ENCODE data around the gene MIB2.
"Not testable (repeated sequence)": the region's sequence is repeated elsewhere in the genome, so short reads cannot be mapped to it uniquely, and the experiment has no call there.

The MIB2 gene

DNA sequence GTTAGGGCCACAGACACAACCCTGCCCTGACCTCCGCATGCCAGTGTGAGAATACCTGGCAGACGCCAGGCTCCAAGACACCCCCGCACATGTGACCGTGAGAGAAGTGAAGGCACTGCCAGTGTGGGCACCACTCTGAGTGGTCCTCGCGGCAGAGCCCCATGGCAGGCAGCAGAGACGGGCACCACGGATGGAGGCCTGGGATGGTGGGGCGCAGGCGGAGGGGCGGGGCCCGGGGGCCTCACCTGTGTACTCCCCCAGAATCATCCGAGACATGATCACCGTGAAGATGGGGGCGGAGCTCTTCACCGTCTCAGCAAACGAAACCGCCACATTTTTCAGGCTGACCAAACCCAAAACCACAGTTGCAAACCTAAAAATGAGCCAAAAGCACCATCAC is 59.9 kb downstream of the MIB2 start:
- not testable (repeated sequence) for H3K27me3 ChIP-seq (ENCODE audit: control insufficient read depth, insufficient read depth, low read length); H3K36me3 ChIP-seq (ENCODE audit: control insufficient read depth, insufficient read depth, low read length); H3K9me3 ChIP-seq (ENCODE audit: control insufficient read depth, insufficient read depth, low read length); H3K27ac ChIP-seq (ENCODE audit: low read length); H3K4me1 ChIP-seq (ENCODE audit: control insufficient read depth, insufficient read depth, low read length); H3K4me3 ChIP-seq (ENCODE audit: low read length); DNase-seq (ENCODE audit: low read depth, low spot score)
- WGBS (ENCODE audit: insufficient coverage, insufficient read length): no CpG with 5 or more reads among the region's 18 CpGs

DNA sequence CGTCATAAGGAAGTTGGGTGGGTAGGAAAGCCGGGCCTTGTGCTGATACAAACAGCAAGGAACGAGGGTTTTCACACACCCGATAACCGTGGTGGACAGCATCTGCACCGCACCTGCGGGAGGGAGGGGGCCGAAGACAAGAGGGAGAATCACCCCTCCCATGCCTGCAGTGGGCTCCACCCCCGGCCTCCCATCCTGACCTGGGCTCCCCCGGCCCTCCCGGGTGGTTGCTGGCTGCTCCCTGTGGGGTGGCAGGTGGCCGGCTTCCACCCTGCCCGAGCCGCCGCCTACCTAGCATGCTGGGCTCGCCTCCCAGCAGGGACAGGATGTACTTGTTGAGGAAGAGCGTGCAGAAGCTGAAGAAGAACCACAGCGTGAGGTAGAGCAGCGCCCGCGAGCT is 60.8 kb downstream of the MIB2 start:
- not testable (repeated sequence) for H3K9me3 ChIP-seq (ENCODE audit: control insufficient read depth, insufficient read depth, low read length); H3K27me3 ChIP-seq (ENCODE audit: control insufficient read depth, insufficient read depth, low read length); H3K4me3 ChIP-seq (ENCODE audit: low read length); H3K4me1 ChIP-seq (ENCODE audit: control insufficient read depth, insufficient read depth, low read length); DNase-seq (ENCODE audit: low read depth, low spot score); H3K27ac ChIP-seq (ENCODE audit: low read length); H3K36me3 ChIP-seq (ENCODE audit: control insufficient read depth, insufficient read depth, low read length)
- no CpG with 5 or more reads among the region's 21 CpGs for WGBS (ENCODE audit: insufficient coverage, insufficient read length)

DNA sequence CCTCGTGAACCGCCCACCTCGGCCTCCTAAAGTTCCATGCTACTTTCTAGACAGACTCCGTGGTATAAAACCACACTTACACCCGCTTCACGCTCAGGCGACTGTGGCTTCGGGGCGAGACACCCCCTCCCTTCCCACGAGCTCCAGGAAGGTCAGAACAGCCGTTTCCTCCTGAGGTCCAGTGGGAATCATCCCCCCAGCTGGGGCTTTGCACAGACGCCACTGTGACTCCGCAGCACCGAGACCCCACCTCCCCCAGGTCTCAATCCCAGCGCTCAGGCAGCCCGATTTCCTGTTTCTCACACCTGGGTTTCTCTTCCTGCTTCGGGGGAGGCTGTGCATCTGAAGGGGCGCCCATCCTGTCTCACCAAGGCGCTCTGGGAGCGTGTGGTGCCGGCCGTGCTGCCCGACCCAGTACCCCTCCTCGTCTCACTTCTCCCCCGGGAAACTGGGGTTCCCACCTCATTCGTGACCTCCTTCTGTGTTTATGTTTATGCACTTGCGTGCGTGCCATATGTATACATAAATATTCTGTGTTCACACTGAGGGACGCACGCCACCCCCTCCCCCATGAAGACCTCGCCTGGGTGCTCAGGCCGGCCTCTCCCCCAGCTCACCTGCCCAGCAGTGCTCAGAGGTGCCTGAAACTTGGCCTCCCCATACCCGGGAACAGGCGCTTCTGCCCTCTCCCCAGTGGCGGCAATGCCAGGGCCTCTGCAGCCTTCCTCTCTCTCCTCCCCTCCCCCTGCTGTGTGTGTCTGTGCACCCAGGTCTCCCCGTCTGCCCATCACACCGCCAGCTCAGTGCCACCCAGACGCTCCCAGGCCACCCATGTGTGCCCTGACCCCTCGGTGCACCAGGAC is 62.6 kb downstream of the MIB2 start:
- Histone ChIP-seq H3K27ac (ENCODE audit: low read length) (no peak overlapping the region), H3K27me3 (ENCODE audit: control insufficient read depth, insufficient read depth, low read length) (no peaks in the 10 kb centered on the region), H3K9me3 (ENCODE audit: control insufficient read depth, insufficient read depth, low read length) (no peaks in the 10 kb centered on the region), H3K4me1 (ENCODE audit: control insufficient read depth, insufficient read depth, low read length) (peaks cover 5% of the 10 kb centered on the region; the same call in 1 of the 2 replicates), H3K36me3 (ENCODE audit: control insufficient read depth, insufficient read depth, low read length) (no peaks in the 10 kb centered on the region; the same call in 1 of the 2 replicates), H3K4me3 (ENCODE audit: low read length) (no peak overlapping the region)
- DNase-seq (ENCODE audit: low read depth, low spot score): no peak
- no CpG with 5 or more reads among the region's 39 CpGs for WGBS (ENCODE audit: insufficient coverage, insufficient read length)

DNA sequence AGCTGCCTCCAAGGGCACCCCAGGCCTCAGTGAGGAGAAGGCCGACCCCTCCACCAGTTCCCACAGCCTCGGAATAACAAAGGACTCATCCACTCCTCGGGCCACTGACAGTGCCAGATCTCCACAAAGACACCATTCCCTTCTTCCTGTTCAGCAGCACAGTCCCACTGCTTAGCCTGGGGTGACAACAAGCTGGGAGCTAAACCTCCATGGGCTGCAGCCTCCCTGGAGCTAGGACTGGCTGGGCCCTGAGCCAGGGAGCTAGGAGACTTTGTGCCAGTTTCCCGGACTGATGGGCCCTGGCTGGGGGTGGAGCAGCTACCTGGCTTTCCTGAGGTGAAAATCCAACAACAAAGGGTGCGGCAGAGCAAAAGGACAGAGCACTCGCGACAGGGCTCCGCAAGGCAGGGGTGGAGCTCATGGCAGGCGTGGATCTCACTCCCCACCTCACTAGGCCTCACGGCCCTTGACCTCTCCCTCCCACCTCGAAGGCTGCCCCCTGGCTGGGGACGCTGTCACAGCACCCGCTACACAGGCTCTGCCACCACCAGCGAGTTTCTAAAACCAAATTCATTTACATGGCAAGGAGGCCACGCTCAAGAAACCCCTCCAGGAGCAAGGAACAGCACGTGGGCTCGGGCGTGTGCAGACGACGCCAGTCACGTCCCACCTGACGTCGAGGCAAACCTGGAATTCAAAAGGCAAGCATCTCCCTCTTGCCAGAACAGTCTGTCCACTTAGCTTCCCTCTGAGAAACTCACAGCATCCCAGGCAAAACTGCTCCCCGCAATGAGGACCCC is 63.5 kb downstream of the MIB2 start:
- Histone ChIP-seq H3K36me3 (ENCODE audit: control insufficient read depth, insufficient read depth, low read length) (no peaks in the 10 kb centered on the region; the same call in 1 of the 2 replicates), H3K4me3 (ENCODE audit: low read length) (no peak overlapping the region), H3K27ac (ENCODE audit: low read length) (no peak overlapping the region), H3K4me1 (ENCODE audit: control insufficient read depth, insufficient read depth, low read length) (peaks cover 6% of the 10 kb centered on the region; the same call in 1 of the 2 replicates), H3K27me3 (ENCODE audit: control insufficient read depth, insufficient read depth, low read length) (no peaks in the 10 kb centered on the region), H3K9me3 (ENCODE audit: control insufficient read depth, insufficient read depth, low read length) (no peaks in the 10 kb centered on the region)
- no peak for DNase-seq (ENCODE audit: low read depth, low spot score)
- WGBS (ENCODE audit: insufficient coverage, insufficient read length): no CpG with 5 or more reads among the region's 24 CpGs
